GM18498 (cell line): ENCODE data around the gene BRD7.
A peak's percentile ranks its signal among the peaks of the same experiment; 100 is the strongest.

ENCODE experiments used
- ATAC-seq: cut with Tn5 transposase; IDR thresholded peaks from one replicate; pipeline ENCODE4 v1.9.1; 2021; ENCODE audit warnings: mild to moderate bottlenecking, moderate library complexity; ENCODE audit not compliant: unreplicated experiment

BRD7 gene

DNA sequence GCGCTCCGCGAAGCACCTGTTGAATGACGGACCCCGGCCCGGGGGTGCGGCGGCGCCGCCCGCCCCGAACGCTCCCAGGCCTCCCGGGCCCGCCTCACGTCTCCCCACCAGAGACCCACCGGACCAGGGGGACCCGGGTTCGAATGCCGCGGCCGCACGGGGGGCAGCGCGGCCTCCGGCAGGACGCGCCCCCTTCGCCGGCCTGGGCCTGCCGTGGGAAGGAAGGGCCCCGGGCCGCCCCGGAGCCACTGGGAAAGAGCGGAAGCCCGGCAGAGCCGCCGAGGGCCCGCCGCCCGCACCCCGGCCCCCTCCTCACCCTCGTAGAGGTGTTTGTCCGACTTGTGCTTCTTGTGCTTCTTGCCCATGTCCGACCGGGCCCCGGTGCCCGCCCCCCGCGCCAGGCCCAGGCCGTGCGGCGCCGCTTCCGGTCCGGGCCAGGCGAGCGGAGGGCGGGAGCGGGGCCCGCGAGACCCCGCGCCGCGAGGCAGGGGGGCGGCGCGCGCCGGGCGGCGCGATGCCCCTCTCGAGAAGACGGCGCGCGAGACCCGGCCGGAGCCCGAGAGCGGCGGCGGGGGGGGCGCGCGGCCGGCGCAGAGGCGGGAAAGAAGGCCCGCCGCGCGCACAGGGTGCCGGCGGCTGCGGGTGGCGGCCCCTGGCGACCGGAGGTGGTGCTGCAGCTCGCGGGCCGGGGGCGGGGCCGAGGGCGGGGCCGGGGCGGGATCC lies at the start of gene BRD7:
TSS of gene BRD7 (minus strand) at position 579 of the 723 bp plus-strand sequence. CDS start at position 365, 214 bp downstream.
- peak; percentile 76 for ATAC-seq

GRCh38 chr16:50416388-50416787 lies 47.6 kb upstream of the BRD7 start:
- ATAC-seq = no peak

DNA sequence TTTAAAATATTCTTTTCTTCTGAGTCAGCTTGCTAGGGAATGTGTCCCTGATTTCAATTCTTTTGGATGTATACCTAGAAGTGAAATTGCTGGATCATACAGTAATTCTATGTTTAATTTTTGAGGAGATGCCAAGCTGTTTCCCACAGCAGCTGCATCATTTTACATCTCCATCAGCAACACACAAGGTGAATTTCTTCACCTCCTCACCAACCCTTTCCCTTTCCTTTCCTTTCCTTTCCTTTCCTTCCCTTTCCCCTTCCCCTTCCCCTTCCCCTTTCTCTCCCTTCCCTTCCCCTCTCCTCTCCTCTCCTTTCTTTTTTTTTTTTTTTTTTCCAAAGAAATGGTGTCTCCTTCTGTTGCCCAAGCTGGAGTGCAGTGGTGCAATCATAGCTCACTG lies 45.4 kb upstream of the BRD7 start:
- ATAC-seq = no peak

DNA sequence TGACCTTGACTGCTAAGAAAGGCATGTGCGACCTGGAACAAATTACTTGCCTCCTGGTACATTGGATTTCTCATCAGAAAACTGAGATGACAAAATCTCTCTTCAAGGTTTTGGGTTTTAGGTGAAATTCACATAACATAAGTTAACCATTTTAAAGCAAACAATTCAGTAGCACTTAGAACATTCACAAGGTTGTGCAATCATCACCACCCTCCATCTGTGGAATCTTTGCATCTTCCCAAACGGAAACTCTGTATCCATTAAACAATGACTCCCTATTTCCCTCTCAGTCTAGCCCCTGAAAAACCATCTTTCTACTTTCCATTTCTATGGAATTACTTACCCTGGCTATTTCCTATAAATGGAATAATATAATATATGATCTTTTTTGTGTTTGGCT lies 42.2 kb upstream of the BRD7 start:
- ATAC-seq = no peak

DNA sequence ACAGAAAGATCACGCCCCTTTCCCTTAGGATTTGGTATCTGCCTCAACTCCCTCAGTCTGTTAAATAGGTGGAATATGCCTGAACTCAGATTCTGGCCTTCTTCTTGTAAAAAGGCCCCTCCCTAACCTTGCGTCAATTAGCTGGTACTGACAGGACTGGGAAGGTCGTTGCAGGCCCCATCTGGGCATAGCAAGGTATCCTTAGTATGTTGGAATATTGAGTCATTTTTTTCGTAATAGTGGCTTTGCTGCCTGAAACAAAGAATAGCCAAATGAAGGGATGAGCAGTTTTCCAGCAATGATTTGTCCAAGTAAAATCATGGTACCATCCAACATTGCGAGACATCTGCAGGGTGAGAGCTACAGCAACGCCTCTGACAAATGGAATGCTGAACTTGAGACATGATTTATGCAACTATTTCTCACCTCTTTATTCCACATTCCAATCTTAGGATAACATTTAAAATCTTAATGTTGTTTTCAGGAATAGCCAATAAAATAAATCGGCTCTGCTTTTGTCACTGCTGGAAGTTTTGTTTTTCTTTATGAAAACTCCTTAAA lies 39.3 kb upstream of the BRD7 start:
- ATAC-seq = no peak

DNA sequence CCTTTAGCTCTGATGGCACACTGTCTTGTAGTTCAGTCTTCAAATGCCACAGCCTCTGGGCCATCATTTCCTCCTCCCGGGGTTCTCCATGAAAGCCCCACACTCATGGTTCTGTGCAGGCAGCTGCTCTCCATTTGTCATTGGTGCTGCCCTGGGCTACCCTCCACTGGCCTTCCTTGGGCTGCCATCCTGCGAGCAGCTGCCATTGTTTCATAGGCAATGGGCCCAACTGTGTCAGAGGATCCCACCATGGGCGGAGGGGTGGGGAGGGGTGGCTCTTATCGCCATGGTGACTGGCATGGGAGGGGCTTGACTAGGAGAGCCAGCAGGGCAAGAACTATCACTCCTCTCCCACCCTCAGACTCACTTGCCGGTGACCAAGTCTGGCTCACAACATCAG lies 38.6 kb upstream of the BRD7 start:
- ATAC-seq = no peak

GRCh38 chr16:50403491-50403890 lies 34.7 kb upstream of the BRD7 start:
- no peak for ATAC-seq

DNA sequence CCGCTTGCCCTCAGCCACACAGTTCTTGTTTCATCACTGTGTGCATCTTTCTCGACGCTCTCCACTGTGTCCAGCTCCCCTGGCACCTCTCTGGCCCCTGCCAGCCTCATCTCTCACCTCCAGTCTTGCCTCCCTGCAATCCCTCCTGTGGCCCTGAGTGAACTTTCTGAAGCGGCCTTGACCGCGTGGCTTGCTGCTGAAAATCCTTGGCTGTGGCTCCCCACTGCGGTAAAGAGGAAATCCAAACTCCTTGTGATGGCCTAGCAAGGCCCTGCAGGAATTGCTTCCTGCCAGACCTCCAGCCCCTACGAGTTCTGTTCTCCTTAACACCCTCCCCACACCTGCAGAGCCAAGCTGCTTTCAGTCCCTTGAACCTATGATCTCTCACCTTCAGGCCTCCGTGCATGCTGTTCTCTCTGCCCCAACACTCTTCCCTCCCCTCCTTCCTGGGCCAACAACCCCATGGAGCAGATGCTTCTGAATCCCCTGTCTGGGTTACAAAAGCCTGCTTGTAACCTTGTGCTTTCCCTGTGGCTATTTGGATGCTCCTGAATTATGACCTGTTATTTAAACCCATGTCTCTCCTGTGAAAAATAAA lies 33.6 kb upstream of the BRD7 start:
- ATAC-seq = no peak

GRCh38 chr16:50401355-50401754 lies 32.6 kb upstream of the BRD7 start:
- no peak for ATAC-seq

DNA sequence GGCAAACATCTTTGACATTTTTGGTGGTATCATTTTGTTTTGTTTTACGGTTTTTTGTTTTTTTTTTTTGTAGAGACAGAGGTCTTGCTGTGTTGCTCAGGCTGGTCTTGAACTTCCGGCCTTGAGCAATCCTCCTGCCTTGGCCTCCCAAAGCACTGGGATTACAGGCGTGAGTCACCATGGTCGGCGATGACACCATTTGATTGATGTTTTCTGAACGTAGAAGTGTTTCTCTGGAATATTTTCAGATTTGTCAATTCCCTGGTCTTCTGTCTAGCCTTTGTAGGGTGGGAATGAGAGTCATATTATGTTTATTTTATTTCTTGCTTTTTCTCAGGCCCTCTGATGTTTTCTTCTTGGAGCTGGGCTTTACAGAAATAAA lies 32.2 kb upstream of the BRD7 start:
- no peak for ATAC-seq

DNA sequence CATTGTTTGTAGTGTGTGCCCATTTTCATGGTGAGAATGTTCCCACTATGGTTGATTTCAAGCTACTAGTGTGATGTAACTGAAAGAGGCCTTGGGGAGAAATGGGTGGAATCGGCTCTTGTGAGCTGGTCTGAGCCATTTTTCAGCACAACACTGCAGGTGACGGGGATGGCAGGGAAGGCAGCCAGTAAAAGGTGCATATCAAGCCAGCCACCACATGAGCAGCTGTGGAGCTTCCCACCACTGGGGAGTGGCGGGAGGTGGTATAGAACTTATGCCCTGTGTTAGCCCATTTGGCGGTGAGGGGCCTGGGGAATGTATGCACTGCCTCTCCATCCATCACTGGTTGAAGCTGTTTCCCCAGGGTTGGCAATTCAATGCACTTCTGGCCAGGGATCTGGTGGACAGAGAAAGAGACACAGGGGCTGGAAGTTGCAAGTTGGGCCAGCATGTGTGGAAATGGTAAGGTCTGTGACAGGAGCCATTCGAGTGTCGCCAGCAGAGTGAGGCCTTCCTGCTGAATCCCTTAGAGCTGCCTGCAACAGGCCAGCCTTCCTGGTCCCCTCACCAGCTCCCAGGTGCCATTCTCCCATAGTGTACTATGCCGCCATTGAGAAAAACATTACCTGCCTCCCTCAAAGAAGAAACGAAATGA lies 31.7 kb upstream of the BRD7 start:
- no peak for ATAC-seq

DNA sequence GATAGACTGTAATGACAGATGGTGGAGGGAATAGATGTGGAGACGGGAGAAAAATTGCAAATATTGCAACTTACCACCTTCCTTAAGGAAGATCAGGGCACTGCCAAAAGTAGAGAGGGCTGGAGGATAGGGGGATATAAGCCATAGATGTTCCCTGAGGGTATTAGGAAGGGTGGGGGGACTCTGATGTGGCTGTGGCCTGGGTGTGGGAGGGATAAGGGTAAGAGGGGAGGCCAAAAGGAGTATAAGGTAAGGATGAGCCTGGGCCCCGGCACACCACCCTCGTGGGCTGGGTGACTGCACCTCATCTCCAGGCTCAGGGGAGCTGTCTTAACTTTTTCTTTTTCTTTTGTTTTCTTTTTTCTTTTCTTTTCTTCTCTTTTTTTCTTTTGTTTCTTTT lies 30.6 kb upstream of the BRD7 start:
- ATAC-seq = no peak

- ATAC-seq = no peak
Observed at GRCh38 chr16:50398336-50398735, 29.5 kb upstream of the BRD7 start.

- no peak for ATAC-seq
Observed at GRCh38 chr16:50396761-50397535, 28.2 kb upstream of the BRD7 start.

GRCh38 chr16:50395763-50396710 lies 27.2 kb upstream of the BRD7 start:
- ATAC-seq = no peak

GRCh38 chr16:50393858-50394802 lies 25.3 kb upstream of the BRD7 start:
- ATAC-seq = no peak

DNA sequence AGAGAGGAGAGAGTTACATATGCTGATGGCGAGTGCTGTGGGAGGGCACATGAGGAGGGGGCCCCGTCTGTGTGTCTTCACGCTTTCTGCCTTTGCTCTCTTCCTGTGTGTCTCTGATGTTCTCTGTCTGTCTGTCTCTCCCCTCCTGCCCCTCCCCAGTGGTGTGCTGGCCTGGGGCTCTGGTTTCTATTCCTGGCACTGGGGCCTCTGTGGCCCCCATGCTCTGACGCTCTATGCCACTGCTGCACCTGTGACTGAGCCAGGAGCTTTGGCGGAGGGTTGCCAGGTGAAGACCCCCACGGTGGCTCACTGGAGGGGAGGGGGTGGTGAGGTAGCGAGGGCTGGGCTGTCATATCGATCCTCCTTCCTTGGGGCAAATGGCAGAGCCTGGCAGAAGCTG lies 24.6 kb upstream of the BRD7 start:
- no peak for ATAC-seq

GRCh38 chr16:50390914-50391716 lies 22.3 kb upstream of the BRD7 start:
- ATAC-seq = no peak
